ENCODE results near the gene CIAPIN1.
"Not testable (repeated sequence)": the region's sequence is repeated elsewhere in the genome, so short reads cannot be mapped to it uniquely, and the experiment has no call there.

Gene CIAPIN1

DNA sequence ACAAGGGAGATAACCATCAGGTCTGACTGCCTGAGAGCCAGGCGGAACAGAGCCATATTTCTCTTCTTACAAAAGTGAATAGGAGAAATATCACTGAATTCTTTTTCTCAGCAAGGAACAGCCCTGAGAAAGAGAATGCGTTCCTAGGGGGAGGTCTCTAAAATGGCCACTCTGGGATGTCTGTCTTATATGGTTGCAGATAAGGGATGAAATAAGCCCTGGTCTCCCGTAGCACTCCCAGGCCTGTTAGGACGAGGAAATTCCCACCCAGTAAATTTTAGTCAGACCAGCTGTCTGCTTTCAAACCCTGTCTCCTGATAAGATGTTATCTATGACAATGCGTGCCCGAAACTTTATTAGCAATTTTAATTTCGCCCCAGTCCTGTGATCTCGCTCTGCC, 7.2 kb downstream of the CIAPIN1 start:
- not testable (repeated sequence) for ATAC-seq

DNA sequence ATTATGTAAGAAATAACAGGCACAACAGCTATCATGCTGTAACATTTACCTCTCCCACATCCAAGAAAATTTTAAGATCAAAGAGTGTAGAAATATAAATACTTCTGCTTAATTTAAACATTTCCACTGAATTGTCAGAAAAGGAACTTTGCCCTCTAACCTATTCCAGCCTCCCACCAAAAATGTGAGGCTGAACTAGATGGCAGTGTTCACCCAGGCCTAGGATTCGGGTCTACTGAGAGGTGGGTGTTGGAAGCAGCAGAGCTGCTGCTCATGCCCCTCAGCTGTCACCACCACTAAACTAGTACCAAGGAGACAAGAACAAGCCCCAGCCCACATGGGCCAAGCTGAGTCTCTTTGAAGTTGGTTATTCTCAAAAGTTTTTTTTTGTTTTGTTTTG, 11.3 kb downstream of the CIAPIN1 start:
- ATAC-seq = no peak

DNA sequence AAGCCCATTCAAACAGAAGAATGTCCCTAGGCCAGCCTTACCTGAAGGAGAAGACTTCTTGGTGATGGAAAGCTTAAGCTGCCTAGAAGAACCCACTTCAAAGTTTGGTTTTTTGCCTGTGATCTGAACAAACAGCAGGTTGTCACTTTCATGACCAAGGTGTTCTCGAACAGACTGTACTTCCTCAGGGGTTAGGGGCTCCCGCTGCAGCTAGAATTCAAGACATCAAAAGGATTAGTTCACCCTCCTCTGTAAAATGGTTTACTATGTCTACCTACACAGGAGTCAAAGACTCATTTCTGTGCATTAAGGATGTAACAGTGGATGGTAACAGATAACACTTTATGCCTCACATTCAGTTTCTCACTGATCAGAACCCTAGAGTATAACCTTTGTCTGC, 13.2 kb downstream of the CIAPIN1 start:
- ATAC-seq = no peak

DNA sequence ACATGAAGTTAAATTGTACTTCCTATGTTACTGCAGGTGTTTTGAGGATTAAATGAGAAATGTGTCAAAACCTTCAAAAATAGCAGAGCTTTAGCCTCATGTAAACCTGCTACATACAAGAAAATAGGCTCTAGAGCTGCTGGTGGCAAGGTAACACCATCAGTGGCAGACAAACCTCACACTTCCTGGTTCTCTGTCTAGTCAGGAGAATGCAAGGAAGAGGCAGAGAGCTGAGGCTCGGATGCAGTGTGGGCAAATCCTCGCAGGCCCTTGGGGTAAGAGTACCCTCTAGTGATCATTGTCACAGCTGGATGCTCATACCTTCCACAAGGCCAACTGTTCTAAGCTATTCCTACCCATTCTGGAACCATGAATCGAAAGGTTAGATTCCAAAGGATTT, 14.2 kb downstream of the CIAPIN1 start:
- ATAC-seq = no peak

DNA sequence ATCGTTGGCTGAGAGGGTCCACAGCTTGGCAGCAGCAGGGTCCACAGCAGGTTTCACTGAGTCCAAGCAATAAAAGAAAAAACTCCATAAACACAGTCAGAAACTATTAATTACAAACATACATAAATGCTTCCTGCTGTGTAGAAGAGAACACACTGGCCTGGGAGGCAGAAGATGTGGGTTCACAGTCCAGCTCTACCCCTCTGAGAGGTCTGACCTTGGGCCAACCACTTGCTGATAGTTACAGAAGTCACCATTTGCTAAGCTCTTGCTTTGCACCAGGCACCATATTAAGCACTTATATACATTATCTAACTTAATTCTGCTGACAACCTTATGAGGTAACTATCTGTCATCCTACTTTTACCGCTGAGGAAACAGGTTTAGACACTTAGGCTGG, 14.7 kb downstream of the CIAPIN1 start:
- ATAC-seq = no peak

DNA sequence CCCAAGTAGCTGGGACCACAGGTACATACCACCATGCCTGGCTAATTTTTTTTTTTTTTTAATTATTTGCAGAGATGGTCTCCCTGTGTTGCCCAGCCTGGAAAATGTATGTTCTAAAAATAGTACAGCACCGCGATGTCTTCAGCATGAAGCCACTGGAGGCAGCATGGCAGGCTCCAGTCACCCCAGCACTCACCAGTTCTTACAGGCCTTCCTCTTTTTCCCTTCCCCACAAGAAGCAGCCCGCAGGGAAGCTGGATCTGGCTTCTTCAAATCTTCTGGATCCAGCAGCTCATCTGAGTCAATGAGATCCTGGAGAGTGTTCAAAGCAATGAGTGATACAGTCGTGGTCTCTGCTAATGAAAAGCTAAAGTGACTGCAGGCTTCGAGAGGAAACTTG, 16.2 kb downstream of the CIAPIN1 start:
- no peak for ATAC-seq

DNA sequence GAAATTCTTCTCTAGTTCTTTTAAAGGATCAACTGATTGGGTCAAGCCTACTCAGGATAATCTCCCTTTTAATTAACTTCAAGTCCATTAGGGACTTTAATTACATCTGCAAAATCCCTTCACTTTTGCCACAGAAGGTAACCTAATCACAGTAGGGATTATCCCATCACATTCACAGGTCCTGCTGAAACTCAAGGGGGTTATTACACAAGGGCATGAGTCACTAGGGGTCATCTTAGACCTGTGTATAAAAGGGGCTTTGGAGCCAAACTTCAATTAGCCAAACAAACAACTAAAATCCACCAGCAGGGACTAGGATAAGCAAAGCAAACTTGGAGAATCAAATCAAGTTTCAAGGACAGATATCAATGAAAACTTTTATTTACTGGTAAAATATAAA, 19.4 kb downstream of the CIAPIN1 start:
- ATAC-seq = no peak

- ATAC-seq = no peak
These were observed 19.9 kb downstream of the CIAPIN1 start for GRCh38 chr16:57427307-57427706.

GRCh38 chr16:57426356-57426755, 20.8 kb downstream of the CIAPIN1 start:
- ATAC-seq = no peak

DNA sequence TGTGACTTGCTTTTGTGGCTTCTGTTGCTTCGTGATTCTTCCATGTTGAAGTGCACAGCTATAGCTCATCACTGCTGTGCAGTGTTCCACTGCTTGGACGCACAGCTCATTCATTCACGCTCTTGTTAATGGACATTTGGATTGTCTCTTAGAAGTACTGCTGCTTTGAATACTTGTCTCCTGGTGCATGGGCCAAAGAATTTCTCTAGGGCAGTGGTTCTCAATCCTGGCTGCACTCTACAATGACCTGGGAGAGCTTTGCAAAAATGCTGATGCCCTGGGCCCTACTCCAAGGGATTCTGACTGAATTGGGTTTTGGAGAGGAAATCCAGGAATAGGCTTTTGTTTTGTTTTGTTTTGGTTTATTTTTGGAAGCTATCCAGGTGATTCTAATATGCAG, 22.6 kb downstream of the CIAPIN1 start:
- ATAC-seq = no peak

GRCh38 chr16:57423152-57423551, 24.0 kb downstream of the CIAPIN1 start:
- ATAC-seq = no peak

DNA sequence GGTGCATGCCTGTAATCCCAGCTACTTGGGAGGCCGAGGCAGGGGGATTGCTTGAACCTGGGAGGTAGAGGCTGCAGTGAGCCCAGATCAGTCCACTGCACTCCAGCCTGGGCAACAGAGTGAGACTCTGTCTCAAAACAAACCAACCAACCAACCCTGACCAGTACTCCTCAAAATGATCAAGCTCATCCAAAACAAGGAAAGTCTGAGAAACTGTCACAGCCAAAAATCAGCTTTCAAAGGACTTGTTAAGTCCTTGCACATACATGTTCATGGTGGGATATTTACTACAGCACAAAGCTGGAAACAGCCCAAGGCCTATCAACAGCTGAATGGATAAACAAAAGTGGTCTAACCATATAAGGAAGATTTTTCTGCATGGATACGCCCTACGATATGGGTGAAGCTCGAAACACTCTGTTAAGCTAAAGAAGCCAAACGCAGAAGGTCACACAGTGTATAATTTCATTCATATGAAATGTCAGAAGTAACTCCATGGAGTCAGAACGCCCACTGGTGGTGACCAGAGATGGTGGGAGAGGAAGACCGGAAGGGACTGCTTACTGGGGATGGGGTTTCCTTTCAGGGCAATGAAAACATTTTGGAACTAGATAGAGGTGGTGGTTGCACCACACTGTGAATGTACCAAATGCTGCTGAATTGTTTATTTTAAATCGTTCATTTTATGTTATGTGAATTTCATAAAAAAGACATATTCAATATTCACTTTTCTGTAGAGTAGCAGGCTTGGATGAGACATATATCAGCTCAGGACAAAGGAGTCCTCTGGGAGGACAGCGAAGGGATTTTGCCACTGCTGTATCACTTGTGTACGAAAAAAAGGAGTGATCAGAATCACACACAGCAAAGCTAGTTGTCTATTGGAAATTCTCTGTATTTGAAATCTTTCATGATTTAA, 24.9 kb downstream of the CIAPIN1 start:
- no peak for ATAC-seq

GRCh38 chr16:57419506-57419905, 27.7 kb downstream of the CIAPIN1 start:
- no peak for ATAC-seq

GRCh38 chr16:57416084-57416483, 31.1 kb downstream of the CIAPIN1 start:
- no peak for ATAC-seq

DNA sequence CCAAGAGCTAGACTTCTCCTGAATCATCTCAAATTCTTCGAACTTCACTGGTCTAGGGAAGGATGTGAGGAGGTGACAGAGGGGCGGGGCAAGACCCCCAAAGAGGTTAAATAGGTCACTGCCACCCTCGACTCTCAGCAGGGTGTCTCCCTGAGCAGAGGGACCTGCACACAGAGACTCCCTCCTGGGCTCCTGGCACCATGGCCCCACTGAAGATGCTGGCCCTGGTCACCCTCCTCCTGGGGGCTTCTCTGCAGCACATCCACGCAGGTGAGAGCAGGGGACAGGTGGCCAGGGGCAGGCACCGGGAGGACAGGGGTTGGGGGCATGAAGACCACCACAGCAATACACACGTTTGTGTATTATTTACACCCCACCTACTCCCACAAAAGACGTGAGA, 33.5 kb downstream of the CIAPIN1 start:
- no peak for ATAC-seq

- ATAC-seq = peak in 1 of 2 donors; percentile 21
These were observed 33.9 kb downstream of the CIAPIN1 start for GRCh38 chr16:57413301-57413730.

DNA sequence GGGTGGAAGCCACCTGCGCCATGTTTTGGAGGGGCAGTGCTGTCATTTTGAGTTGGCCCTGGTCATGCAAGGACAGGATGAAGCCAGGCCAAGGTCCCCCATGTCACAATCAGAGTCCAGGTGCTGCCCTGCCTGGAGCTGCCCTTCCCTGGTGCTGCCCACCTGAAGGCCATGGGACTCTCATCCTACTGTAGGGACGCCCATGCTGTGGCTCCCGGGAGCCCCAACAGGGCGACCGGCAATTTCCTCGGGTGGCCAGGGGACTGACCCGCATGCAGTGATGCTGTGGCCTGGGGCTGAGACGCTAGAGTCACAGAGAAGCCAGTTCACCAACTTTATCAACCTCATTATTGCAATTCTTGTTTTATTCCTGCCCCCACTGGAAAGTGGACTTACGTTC, 34.6 kb downstream of the CIAPIN1 start:
- ATAC-seq = no peak

DNA sequence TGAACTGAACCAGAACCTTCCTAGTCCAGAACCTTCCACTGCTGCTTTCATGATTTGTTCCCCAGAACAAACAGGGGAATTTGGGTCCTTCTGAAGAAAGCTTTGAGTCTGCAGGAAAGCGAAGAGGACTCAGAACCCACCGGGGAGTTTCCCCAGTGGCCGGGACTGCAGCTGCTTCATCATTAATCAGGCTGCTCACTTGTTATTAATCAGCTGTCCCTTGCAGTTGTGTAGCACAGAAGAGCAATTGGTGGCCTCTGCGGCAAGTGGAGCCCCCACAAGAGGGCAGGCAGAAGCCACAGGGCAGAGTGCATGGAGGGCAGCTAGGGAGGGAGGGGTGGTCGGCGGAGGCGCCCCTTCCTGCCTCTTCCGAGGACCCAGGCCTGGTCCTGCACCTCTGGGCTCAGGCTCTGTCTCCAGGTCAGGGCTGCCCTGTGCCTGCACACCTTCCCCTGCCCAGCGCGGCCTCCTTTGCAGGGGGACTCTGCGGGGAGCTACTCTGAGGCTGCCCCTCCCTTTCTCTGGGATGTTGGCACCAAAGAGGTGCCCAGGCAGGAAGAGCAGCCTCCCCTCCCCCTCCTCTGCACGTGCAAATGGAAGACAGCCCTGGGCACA, 35.7 kb downstream of the CIAPIN1 start:
- ATAC-seq = peak; percentile 15 to 44

- no peak for ATAC-seq
These were observed 37.2 kb downstream of the CIAPIN1 start for GRCh38 chr16:57409870-57410587.

DNA sequence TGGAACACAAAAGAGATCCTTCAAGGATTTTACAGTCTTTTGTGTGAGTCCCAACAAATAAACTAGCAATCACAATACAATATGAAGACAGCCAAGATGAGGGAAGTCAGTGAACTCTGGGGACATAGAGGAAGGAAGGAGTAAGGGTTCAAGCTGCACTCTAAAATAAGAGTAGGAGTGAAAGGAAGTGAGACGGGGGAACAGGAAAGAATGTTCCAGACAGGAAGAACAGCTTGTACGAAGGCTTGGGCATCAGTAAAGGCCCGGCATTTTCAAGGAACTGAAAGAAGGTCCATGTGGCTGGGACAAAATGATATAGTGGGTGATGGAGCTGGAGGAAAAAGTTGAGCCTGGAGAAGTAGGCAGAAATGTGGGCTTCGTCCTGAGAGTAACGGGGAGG, 38.1 kb downstream of the CIAPIN1 start:
- no peak for ATAC-seq

DNA sequence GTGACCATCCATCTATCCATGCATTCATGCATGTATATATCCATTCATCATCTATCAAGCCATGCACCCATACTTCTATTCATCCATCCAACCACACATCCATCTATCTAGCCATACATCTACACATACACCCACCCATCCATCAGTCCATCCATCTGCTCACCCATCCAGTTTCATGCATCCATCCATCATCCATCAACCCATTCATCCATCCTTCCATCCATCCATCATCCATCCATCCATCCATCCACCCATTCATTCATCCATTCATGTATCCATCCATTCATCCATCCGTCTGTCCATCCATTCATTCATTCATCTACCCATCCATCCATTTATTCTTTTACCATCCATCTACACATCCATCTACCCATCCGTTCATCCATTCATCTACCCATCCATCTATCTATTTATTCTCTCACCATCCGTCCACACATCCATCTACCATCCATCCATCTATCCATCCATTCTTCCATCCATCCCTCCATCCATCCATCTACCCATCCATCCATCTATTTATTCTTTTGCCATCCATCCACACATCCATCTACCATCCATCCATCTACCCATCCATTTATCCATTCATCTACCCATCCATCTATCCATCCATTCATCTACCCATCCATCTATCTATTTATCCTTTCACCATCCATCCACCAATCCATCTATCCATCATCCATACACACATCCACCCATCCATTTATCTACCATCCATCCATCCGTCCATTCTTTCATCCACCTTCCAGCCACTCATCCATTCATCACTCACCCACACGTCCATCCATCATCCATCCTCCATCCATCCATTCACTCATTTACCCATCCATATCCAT, 39.4 kb downstream of the CIAPIN1 start:
- ATAC-seq = no peak

- no peak for ATAC-seq
These were observed 40.3 kb downstream of the CIAPIN1 start for GRCh38 chr16:57406881-57407280.

DNA sequence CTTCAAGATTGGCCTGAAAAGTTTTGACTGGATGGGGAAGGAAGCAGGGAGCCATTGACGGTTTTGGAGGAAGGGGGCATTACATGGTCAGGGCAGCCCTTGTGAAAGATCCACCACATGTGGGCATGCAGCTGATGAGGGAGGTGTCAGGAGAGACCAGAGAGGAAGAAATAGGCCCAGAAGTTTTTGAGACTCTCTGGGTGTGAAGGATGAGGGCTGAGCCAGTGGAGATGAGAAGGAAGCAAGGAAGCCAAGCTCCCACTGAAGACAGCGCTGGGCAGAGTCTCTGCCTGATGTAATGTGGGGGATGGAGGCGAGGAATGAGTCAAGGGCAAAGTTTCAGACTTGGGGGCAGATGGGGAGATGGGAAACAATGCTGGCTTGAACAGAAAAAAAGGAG, 42.1 kb downstream of the CIAPIN1 start:
- ATAC-seq = no peak

All from activated CD4-positive, CD25-positive, alpha-beta regulatory T cell treated with anti-CD3 and anti-CD28 coated beads, Interleukin-2, amount 50 U/mL, for 24 hours (primary cell).